Ascending aorta (tissue), 2 donors: ENCODE measurements around the gene INPPL1. TPM values are rescaled to one million over a fixed set of nuclear protein-coding genes. Genes with fewer than 3 reads are reported as not detected.

Experiments
- DNase-seq, 2 donors: peaks; one replicate each; pipeline ENCODE4 v3.0.0-alpha.2; 2019; ENCODE audit warnings: low spot score in 2 of 2
- H3K27ac ChIP-seq, 2 donors: fragments of 200-600 bp; sonication (generic); one replicate each; pipeline ENCODE4 v1.5.1; 2016 to 2017; ENCODE audit warnings: mild to moderate bottlenecking in 1 of 2
- H3K27me3 ChIP-seq: fragments of 200-600 bp; sonication (generic); one replicate; pipeline ENCODE4 v1.5.1; 2017
- H3K36me3 ChIP-seq, 2 donors: fragments of 200-600 bp; sonication (generic); one replicate each; pipeline ENCODE4 v1.5.1; 2016
- H3K4me1 ChIP-seq, 2 donors: fragments of 200-600 bp; sonication (generic); one replicate each; pipeline ENCODE4 v1.5.1; 2016 to 2017; ENCODE audit warnings: mild to moderate bottlenecking in 1 of 2
- H3K4me3 ChIP-seq, 2 donors: fragments of 200-600 bp; sonication (generic); one replicate each; pipeline ENCODE4 v1.5.1; 2016 to 2017; ENCODE audit warnings: mild to moderate bottlenecking in 1 of 2
- H3K9me3 ChIP-seq, 2 donors: fragments of 200-600 bp; sonication (generic); one replicate each; pipeline ENCODE4 v1.5.1; 2016
- CTCF ChIP-seq, 3 experiments: fragments of 200-600 bp in 2 of 3; fragments of 450-650 bp in 1 of 3; sonication (generic) in 2 of 3; IDR thresholded peaks; one replicate each; pipeline ENCODE4 v1.5.1; 2016 to 2019; ENCODE audit warnings: antibody characterized with exemption in 3 of 3, mild to moderate bottlenecking in 1 of 3, moderate library complexity in 1 of 3
- intact Hi-C: fragments of 100-400 bp; cut with DNase I; formaldehyde crosslinking; loops from one replicate; pipeline ENCODE4 v1.15.1; 2023
- total RNA-seq: library from RNA; depleted of rRNA; stranded (reverse); fragments of >200 nt; gene quantifications from one replicate; pipeline ENCODE4 v1.1.0, GENCODE V29; 2016

INPPL1 gene
- total RNA-seq, 1 donor from 2014 or later: 76.0 TPM

DNA sequence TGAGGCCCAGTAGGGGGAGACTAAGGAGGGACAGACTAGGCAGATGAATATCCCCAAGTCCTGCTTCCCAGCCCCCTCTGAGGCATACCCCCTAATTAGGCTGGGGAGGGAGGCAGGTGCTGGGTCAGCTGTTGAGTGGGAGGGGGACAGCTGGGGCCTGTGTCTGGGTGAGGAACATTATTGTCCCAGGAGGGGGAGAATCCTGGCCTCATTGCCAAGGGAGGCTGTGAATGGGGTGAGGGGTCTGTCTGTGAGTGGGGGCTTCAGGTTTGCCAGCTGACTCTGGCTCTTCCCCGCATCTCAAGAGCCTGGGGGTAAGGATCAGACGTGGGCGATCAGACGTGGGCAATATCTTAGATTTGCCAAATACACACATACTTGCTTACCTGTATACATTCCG is 2.1 kb downstream of the INPPL1 start:
- peaks cover 6 to 18% of the 10 kb centered on the region in 2 donors for H3K4me1 ChIP-seq
- no peak overlapping the region for H3K27ac ChIP-seq
- no peak for DNase-seq
- H3K4me3 ChIP-seq: no peak overlapping the region
- H3K9me3 ChIP-seq: no peaks in the 10 kb centered on the region
- intact Hi-C loops: loop anchor here (10.0 kb wide), 2 partner anchors 772 to 1648 kb away; partner anchors contain the start of genes COA4, NADSYN1 and PAAF1
- H3K27me3 ChIP-seq: no peaks in the 10 kb centered on the region
- no peak for TF ChIP-seq CTCF (IDR thresholded peaks at IDR 0.05)
- H3K36me3 ChIP-seq: peaks cover 37 to 48% of the 10 kb centered on the region in 2 donors

- Histone ChIP-seq H3K36me3 (peaks cover 44 to 57% of the 10 kb centered on the region in 2 donors), H3K27me3 (no peaks in the 10 kb centered on the region), H3K27ac (no peak overlapping the region), H3K4me1 (peaks cover 6 to 10% of the 10 kb centered on the region in 2 donors), H3K4me3 (no peak overlapping the region), H3K9me3 (no peaks in the 10 kb centered on the region)
- no peak for TF ChIP-seq CTCF (IDR thresholded peaks at IDR 0.05)
- DNase-seq: peak in 1 of 2 donors; percentile 44
- intact Hi-C loops: loop anchor here (10.0 kb wide), 2 partner anchors 773 to 1647 kb away; partner anchors contain the start of genes COA4, NADSYN1 and PAAF1
Measured at GRCh38 chr11:72227316-72228228, 3.0 kb downstream of the INPPL1 start.

DNA sequence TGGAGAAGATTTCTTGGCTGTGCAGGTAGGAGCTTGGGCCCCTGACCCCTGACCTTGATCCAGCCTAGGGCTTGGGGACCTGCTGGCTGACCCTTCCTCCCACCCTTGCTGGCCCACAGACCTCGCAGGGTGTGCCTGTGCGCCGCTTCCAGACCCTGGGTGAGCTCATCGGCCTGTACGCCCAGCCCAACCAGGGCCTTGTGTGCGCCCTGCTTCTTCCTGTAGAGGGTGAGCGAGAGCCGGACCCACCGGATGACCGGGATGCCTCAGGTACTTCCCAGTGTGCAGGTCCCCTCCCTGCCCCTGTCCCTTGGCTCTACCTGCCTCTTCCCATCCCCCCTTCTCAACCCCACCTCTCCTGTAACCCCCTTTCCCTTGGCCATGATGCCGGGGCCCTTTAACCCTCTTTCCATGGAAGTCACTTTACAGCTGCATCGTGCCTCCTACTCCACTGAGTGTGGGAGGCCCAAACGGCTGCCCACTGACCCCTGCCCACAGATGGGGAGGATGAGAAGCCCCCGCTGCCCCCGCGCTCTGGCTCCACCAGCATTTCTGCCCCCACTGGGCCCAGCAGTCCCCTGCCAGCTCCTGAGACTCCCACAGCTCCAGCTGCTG is 3.8 kb downstream of the INPPL1 start:
- intact Hi-C loops: loop anchor here (10.0 kb wide), 2 partner anchors 774 to 1646 kb away; partner anchors contain the start of genes COA4, NADSYN1 and PAAF1
- no peak overlapping the region for H3K4me3 ChIP-seq
- H3K27ac ChIP-seq: no peak overlapping the region
- H3K27me3 ChIP-seq: no peaks in the 10 kb centered on the region
- H3K9me3 ChIP-seq: no peaks in the 10 kb centered on the region
- DNase-seq: peak in 1 of 2 donors; percentile 59
- H3K4me1 ChIP-seq: peaks cover 6 to 10% of the 10 kb centered on the region in 2 donors
- H3K36me3 ChIP-seq: peaks cover 52 to 65% of the 10 kb centered on the region in 2 donors
- TF ChIP-seq CTCF (IDR thresholded peaks at IDR 0.05): no peak

GRCh38 chr11:72228844-72229231 is 4.3 kb downstream of the INPPL1 start:
- peaks cover 6 to 10% of the 10 kb centered on the region in 2 donors for H3K4me1 ChIP-seq
- no peaks in the 10 kb centered on the region for H3K27me3 ChIP-seq
- H3K36me3 ChIP-seq: peaks cover 57 to 70% of the 10 kb centered on the region in 2 donors
- intact Hi-C loops: loop anchor here (10.0 kb wide), 2 partner anchors 774 to 1646 kb away; partner anchors contain the start of genes COA4, NADSYN1 and PAAF1
- DNase-seq: peak in 1 of 2 donors; percentile 43
- no peaks in the 10 kb centered on the region for H3K9me3 ChIP-seq
- no peak for TF ChIP-seq CTCF (IDR thresholded peaks at IDR 0.05)
- no peak overlapping the region for H3K4me3 ChIP-seq
- no peak overlapping the region for H3K27ac ChIP-seq

DNA sequence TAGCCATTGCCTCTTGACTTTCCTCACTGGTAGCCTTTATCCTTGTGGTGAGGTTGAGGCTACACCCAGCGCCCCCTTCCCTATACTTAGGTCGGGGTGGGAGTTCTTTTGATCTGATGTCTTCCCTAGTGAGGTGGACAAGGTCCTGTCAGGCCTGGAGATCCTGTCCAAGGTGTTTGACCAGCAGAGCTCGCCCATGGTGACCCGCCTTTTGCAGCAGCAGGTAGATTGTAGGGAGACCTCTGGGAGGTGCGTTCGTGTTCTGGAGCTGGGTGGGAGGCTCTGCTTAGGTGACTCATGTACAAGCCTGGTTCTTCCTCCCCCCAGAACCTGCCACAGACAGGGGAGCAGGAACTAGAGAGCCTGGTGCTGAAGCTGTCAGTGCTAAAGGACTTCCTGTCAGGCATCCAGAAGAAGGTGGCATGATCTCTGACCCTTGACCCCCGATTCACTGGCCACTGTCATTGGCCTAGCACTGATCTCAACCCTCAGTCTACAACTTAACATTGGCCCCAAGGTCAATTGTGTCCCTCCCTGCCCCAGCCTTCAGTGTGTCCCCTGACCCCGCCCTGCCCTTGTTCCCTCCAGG is 4.9 kb downstream of the INPPL1 start:
- no peaks in the 10 kb centered on the region for H3K27me3 ChIP-seq
- DNase-seq: peak in 1 of 2 donors; percentile 41
- no peak for TF ChIP-seq CTCF (IDR thresholded peaks at IDR 0.05)

More for the DNA sequence above, 4.9 kb downstream of the INPPL1 start:
- Histone ChIP-seq H3K36me3 (peaks cover 63 to 76% of the 10 kb centered on the region in 2 donors), H3K4me1 (peaks cover 6 to 10% of the 10 kb centered on the region in 2 donors), H3K27ac (no peak overlapping the region), H3K4me3 (no peak overlapping the region), H3K9me3 (no peaks in the 10 kb centered on the region)
- intact Hi-C loops: loop anchor here (10.0 kb wide), 2 partner anchors 775 to 1645 kb away; partner anchors contain the start of genes COA4, NADSYN1 and PAAF1
